Neural progenitor cell (in vitro differentiated cells): ENCODE measurements around the gene NDUFA11.

Source experiments
- EZH2 ChIP-seq: fragments of 200-600 bp; sonication (generic); IDR thresholded peaks from 2 replicates; pipeline ENCODE4 v1.6.1; 2017; ENCODE audit warnings: antibody characterized with exemption, mild to moderate bottlenecking, moderate library complexity
- TF ChIP-seq, protein P1 (sequence below): fragments of 200-600 bp; sonication (generic); IDR thresholded peaks from 2 replicates; pipeline ENCODE4 v1.5.1; 2017; ENCODE audit warnings: antibody characterized with exemption, mild to moderate bottlenecking

DNA sequence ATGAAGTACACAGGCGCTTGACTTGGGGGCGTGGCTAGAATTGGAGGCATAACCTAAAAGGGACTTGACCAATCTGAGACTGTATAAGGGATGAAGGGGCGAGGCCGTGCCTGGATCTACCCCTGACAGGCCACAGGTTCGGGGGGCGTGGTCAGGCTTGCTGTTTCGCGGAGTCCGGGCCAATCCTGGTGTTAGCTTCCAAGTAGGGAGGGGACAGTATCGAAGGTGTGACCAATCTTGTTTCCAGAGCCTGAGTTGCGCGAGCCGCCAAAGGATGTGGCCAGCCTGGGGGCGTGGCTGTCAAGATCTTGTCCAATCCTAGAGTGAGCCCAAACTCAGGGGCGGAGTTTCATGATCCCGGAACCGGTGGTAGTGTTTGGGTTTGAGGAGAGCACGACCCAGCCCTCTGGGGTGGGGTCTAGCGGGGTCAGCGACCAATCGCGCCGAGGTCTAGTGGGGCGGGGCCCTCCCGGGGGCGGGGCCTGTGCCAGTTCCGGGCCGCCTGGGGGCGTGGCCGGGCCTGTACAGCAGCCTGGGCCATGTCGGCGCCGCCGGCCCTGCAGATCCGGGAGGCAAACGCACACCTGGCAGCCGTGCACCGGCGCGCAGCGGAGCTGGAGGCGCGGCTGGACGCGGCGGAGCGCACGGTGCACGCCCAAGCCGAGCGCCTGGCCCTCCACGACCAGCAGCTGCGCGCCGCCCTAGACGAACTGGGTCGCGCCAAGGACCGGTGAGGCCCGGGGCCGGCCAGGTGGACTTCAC lies 943 bp upstream of the NDUFA11 start, which contains the start of gene VMAC:
- no peak for TF ChIP-seq EZH2
- TF ChIP-seq, protein P1, sequence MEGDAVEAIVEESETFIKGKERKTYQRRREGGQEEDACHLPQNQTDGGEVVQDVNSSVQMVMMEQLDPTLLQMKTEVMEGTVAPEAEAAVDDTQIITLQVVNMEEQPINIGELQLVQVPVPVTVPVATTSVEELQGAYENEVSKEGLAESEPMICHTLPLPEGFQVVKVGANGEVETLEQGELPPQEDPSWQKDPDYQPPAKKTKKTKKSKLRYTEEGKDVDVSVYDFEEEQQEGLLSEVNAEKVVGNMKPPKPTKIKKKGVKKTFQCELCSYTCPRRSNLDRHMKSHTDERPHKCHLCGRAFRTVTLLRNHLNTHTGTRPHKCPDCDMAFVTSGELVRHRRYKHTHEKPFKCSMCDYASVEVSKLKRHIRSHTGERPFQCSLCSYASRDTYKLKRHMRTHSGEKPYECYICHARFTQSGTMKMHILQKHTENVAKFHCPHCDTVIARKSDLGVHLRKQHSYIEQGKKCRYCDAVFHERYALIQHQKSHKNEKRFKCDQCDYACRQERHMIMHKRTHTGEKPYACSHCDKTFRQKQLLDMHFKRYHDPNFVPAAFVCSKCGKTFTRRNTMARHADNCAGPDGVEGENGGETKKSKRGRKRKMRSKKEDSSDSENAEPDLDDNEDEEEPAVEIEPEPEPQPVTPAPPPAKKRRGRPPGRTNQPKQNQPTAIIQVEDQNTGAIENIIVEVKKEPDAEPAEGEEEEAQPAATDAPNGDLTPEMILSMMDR: no peak
